Neural progenitor cell (in vitro differentiated cells): ENCODE results near the gene PRPF31.

Experiments used
- CTCF ChIP-seq: fragments of 200-600 bp; sonication (generic); IDR thresholded peaks from 2 replicates; pipeline ENCODE4 v1.5.1; 2017; ENCODE audit warnings: antibody characterized with exemption, mild to moderate bottlenecking
- EZH2phosphoT487 ChIP-seq: fragments of 200-600 bp; sonication (generic); IDR thresholded peaks from 2 replicates; pipeline ENCODE4 v1.6.1; 2017; ENCODE audit warnings: antibody characterized with exemption

GRCh38 chr19:54148158-54148557 lies 32.6 kb downstream of the PRPF31 start:
- TF ChIP-seq CTCF (no peak), EZH2phosphoT487 (no peak)
